Effector memory CD4-positive, alpha-beta T cell (primary cell): ENCODE results near the gene C19orf33.
"Not testable (repeated sequence)": the region's sequence is repeated elsewhere in the genome, so short reads cannot be mapped to it uniquely, and the experiment has no call there.

Experiments
- DNase-seq, 3 donors: peaks; one replicate each; pipeline ENCODE4 v3.0.0-alpha.2; 2020
- H3K27ac ChIP-seq: 2 replicates; pipeline ENCODE4 v1.7.0; 2013; ENCODE audit warnings: mild to moderate bottlenecking, low read length, moderate library complexity; ENCODE audit not compliant: insufficient read depth, poor library complexity, severe bottlenecking
- H3K27me3 ChIP-seq: replicated peaks from 2 replicates; pipeline ENCODE4 v1.7.0; 2013; ENCODE audit warnings: mild to moderate bottlenecking, low read length; ENCODE audit not compliant: insufficient read depth, control insufficient read depth, poor library complexity, severe bottlenecking
- H3K36me3 ChIP-seq: 2 replicates; pipeline ENCODE4 v1.7.0; 2013; ENCODE audit warnings: mild to moderate bottlenecking, low read length, moderate library complexity; ENCODE audit not compliant: control insufficient read depth, insufficient read depth
- H3K4me1 ChIP-seq: 2 replicates; pipeline ENCODE4 v1.7.0; 2013; ENCODE audit warnings: low read length, mild to moderate bottlenecking; ENCODE audit not compliant: control insufficient read depth, insufficient read depth, poor library complexity, severe bottlenecking
- H3K4me3 ChIP-seq: 2 replicates; pipeline ENCODE4 v1.7.0; 2013; ENCODE audit warnings: low read length, low read depth, mild to moderate bottlenecking; ENCODE audit not compliant: insufficient read depth, poor library complexity, severe bottlenecking
- H3K9me3 ChIP-seq: 2 replicates; pipeline ENCODE4 v1.7.0; 2013; ENCODE audit warnings: mild to moderate bottlenecking, low read length, moderate library complexity; ENCODE audit not compliant: control insufficient read depth
- total RNA-seq, 3 donors: gene quantifications; one replicate each; lab custom pipeline; 2026; lab: John Stamatoyannopoulos, UW

The C19orf33 gene
- 0 reads per million in 3 donors for total RNA-seq

DNA sequence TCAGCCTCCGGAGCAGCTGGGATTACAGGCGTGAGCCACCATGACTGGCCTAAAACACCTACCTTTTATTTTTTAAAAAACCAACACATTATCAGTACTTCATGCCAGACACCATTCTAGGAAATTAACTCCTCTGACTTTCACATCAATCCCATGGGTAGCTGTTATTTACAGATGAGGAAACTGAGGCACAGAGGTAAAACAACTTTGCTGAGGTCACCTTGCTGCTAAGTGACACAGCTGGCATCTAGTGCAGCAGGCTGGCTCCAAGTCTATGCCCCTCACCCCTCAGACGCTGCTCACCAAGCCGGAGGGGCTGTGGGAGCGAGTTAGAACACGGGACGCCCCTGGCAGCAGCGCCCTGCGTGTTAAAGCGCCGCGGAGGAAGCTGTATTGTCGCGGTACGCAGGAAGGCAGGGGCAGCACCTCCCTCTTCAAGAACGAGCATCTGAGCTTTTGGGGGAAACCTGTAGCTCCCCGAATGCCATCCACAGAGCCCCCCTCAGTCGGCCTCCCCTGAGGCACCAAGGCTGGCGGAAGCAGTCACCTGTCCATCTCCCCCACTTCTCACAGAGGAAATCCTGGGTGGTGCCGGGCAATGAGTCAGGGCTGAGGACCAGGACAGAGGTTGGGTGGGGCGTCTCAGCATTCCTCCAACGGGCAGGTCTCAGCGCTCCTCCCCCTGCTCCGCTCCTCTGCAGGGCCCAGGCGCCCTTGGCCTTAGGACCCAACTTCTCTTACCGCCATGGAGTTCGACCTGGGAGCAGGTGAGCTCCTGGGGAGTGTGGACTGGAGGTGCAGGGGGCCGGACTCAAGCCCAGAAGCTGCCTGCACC is at the start of gene C19orf33:
C19orf33 (plus strand) TSS at position 735 of the 835 bp plus-strand sequence; CDS start at position 746, 11 bp downstream.
- Histone ChIP-seq H3K27me3 (no peaks in the 10 kb centered on the region), H3K36me3 (peaks cover 24% of the 10 kb centered on the region), H3K9me3 (no peaks in the 10 kb centered on the region), H3K4me1 (no peaks in the 10 kb centered on the region), H3K27ac (no peak within 1 kb of the TSS), H3K4me3 (no peak within 1 kb of the TSS)
- DNase-seq = no peak

DNA sequence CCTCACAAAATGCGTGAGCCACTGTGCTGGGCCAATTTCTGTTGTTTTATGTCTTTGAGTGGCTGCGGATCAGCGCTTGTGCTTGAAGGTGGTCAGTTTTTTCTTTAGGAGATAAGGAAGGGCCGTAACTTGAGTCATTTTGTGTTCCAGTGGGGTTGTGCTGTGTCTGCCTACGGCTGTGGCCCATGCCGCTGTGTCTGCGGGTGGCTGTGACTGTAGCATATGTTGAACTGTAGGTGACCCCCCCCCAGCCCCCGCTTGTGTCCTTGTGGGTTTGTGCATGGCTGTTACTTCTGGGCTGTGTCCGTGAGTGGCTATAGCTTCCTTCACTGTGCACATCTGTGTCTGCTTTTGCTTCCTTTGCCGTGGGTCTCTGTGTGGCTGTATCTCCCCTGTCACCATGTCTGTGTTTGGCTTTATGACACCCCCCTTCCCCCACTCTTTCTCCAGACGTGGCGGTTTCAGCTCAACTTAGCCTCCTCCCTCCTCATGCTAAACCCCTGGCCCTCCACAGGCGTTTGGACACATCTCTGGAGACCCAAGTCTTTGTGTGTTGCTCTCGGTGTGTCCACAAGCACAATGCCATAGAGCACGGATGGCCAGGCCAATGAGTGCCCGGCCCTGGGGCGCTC is 48.6 kb upstream of the C19orf33 start:
- Histone ChIP-seq H3K27ac (no peak overlapping the region), H3K4me3 (no peak overlapping the region)

DNA sequence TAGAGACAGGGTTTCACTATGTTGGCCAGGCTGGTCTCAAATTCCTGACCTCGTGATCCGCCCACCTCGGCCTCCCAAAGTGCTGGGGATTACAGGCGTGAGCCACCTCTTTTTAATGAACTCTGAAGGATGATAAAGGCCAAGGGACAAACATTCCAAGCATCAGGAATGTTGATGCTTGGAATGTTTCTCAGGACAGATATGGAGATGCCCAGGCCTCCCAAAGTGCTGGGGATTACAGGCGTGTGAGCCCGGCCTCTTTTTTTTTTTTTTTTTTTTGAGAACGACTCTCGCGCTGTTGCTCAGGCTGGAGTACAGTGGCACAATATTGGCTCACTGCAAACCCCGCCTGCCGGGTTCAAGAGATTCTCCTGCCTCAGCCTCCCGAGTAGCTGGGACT is 42.1 kb upstream of the C19orf33 start:
- peaks cover 13% of the 10 kb centered on the region for H3K4me1 ChIP-seq
- not testable (repeated sequence) for DNase-seq, H3K4me3 ChIP-seq, H3K27me3 ChIP-seq, H3K9me3 ChIP-seq, H3K36me3 ChIP-seq, H3K27ac ChIP-seq

More for the DNA sequence above, 48.6 kb upstream of the C19orf33 start:
- peaks cover 5% of the 10 kb centered on the region for H3K4me1 ChIP-seq
- H3K9me3 ChIP-seq = no peaks in the 10 kb centered on the region
- no peak for DNase-seq
- H3K27me3 ChIP-seq = peaks cover 9% of the 10 kb centered on the region
- H3K36me3 ChIP-seq = no peaks in the 10 kb centered on the region

DNA sequence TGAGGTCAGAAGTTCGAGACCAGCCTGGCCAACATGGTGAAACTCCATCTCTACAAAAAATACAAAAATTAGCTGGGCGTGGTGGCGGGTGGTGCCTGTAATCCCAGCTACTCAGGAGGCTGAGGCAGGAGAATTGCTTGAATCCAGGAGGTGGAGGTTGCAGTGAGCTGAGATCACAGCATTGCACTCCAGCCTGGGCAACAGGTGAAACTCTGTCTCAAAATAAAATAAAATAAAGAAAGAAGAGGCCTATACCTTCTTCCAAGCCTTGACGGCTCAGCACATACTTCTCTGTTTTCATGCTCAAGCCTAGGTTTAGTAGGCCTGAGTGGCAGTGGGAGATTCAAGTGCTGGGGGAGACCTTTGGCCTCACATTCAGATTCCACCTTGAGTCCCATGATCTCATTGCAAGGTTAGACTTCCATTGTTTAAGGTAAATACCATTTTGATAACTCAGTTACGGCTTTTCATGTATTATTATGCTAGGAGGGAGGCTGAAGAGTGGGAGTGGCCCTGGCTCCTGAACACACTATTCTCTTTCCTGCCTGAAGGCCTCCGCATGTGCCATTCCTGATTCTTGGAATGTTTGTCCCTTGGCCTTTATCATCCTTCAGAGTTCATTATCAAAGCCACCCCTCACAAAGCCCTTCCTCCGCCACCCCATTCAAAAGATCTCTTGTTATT is 41.3 kb upstream of the C19orf33 start:
- Histone ChIP-seq H3K27me3 (no peaks in the 10 kb centered on the region), H3K4me1 (peaks cover 13% of the 10 kb centered on the region), H3K4me3 (no peak overlapping the region), H3K27ac (no peak overlapping the region), H3K9me3 (no peaks in the 10 kb centered on the region), H3K36me3 (no peaks in the 10 kb centered on the region)
- no peak for DNase-seq

DNA sequence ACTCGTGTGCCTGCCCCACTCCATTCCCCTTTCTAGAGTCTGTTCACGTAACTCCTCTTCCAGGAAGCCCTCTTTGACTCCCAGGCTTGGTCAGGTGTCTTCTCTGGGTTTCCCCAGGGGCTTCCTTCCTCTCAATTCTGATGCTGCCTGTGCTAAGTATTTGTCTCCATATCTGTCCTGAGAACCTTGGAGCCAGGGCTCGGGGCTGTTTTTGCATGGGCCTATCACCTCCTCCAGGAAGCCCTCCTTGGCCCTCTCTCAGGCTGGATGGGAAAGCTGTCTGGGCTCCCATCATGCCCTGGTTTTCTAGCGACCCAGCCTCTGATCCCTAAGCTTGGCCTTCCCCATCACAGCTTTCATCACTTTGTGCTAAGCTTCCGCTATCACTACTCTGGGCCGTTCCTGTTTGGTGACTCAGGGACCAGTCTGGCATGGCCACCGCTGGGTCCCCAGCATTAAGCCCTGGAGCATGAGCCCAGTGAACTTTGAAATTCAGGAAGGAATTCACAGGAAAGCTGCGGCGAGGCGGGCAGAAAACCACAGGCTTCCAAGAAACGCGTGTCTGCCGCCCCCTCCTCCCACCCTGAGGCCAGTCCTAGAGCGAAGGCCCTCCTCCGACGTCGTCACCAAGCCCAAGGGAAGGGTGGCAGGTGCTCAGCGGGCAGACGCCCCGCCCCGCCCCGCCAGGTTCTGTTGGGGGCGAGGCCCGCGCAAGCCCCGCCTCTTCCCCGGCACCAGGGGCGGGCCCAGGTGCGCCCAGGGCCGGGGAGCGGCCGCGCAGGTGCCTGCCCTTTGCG is 40.2 kb upstream of the C19orf33 start:
- Histone ChIP-seq H3K4me1 (peaks cover 13% of the 10 kb centered on the region), H3K4me3 (peak overlapping the region; percentile 66), H3K9me3 (no peaks in the 10 kb centered on the region), H3K36me3 (no peaks in the 10 kb centered on the region), H3K27ac (peak overlapping the region; percentile 58), H3K27me3 (no peaks in the 10 kb centered on the region)
- DNase-seq = peak in 2 of 3 donors; percentile 59 to 67

DNA sequence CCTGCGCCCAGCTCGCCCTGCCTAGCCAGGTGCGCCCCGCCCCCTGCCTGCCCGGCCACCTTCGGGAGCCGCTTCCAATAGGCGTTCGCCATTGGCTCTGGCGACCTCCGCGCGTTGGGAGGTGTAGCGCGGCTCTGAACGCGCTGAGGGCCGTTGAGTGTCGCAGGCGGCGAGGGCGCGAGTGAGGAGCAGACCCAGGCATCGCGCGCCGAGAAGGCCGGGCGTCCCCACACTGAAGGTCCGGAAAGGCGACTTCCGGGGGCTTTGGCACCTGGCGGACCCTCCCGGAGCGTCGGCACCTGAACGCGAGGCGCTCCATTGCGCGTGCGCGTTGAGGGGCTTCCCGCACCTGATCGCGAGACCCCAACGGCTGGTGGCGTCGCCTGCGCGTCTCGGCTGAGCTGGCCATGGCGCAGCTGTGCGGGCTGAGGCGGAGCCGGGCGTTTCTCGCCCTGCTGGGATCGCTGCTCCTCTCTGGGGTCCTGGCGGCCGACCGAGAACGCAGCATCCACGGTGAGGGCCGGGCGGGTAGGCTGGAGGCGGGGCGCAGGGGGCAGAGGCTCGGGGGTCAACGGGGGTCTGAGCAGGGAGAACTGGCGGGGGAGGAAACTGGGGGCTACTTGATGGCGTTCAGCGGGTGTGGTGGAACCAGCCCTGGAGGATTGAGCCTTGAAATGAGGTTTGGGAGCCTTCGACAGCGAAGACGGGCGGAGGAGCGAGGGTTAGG is 39.4 kb upstream of the C19orf33 start, which contains the start of gene SPINT2:
SPINT2 (plus strand) TSS at position 88 of the 727 bp plus-strand sequence; CDS start at position 408, 320 bp downstream.
- H3K36me3 ChIP-seq = no peaks in the 10 kb centered on the region
- H3K27me3 ChIP-seq = no peaks in the 10 kb centered on the region
- peak in 1 of 3 donors; percentile 79 for DNase-seq
- peak within 1 kb of the TSS; percentile 58 for H3K27ac ChIP-seq
- peak within 1 kb of the TSS; percentile 66 for H3K4me3 ChIP-seq
- H3K4me1 ChIP-seq = peaks cover 13% of the 10 kb centered on the region
- no peaks in the 10 kb centered on the region for H3K9me3 ChIP-seq

DNA sequence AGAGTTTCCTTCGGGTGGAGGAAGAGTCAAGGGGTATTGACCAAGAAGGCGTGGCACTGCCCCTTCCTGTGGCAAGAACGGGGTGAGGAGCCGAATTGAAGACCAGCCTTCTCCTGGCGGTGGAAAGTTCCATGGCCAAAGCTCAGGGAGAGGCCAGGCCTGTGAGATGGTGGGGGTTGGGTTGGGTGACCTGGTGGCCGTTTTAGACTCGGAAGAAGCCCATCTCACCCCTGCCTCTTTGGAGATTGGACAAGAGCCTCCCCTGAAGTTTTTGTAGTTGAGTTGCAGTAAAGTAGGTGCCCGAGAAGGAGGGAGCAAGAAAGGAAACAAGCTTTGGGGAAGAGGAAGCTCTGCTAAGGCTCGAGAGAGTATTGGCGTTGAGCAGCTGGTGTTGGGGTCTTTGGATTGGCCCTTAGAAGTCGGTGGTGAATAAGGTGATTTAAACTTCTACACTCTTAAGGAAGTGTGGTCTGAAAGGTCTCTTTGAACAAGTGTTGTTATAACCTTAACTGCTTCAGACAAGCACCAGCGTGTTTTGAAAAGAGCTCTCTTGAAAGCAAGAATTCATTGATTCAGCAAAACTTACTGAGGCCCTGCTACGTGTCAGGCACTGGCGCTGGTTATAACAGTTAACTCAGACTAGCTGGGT is 38.7 kb upstream of the C19orf33 start:
- peak overlapping the region; percentile 66 for H3K4me3 ChIP-seq
- H3K9me3 ChIP-seq = no peaks in the 10 kb centered on the region
- H3K27me3 ChIP-seq = no peaks in the 10 kb centered on the region
- H3K36me3 ChIP-seq = no peaks in the 10 kb centered on the region
- H3K4me1 ChIP-seq = peaks cover 13% of the 10 kb centered on the region
- H3K27ac ChIP-seq = peak overlapping the region; percentile 58
- no peak for DNase-seq

DNA sequence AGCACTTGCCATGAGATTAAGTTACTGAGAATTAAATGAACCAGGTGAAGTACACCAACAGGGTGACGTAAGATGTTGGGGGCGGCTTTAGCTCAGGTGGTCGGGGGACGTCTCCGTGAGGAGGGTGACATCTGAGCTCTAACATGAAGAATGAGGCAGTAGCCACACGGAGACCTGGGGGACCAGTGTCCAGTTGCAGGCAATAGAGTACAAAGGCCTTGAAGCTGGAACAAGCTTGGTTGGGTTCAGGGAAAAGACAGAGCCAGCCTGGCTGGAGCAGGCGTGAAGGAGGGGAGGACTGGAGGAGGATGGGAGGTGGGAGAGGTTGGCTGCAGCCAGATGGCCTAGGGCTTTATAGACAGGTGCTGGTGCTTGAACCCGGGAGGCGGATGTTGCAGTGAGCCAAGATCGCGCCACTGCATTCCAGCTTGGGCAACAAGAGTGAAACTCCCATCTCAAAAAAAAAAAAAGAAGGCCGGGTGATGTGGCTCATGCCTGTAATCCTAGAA is 38.1 kb upstream of the C19orf33 start:
- Histone ChIP-seq H3K27me3 (no peaks in the 10 kb centered on the region), H3K9me3 (no peaks in the 10 kb centered on the region), H3K4me1 (peaks cover 13% of the 10 kb centered on the region), H3K36me3 (no peaks in the 10 kb centered on the region), H3K4me3 (no peak overlapping the region), H3K27ac (no peak overlapping the region)
- DNase-seq = no peak
